Keratinocyte (primary cell): ENCODE data around the gene TRIM8. TPM values are rescaled to one million over a fixed set of nuclear protein-coding genes. Genes with fewer than 3 reads are reported as not detected.

Source experiments
- DNase-seq: peaks from one replicate; pipeline ENCODE4 v3.0.0-alpha.2; 2011; ENCODE audit warnings: low read depth, missing footprints, low spot score
- FAIRE-seq: peaks from 2 replicates; lab custom pipeline; 2011; peaks lifted over from hg19 to GRCh38; lab: Jason Lieb, UNC
- H2AFZ ChIP-seq: 2 replicates; pipeline ENCODE4 v1.6.0; 2012; ENCODE audit warnings: low read length, control low read depth, inconsistent platforms; ENCODE audit not compliant: control insufficient read depth
- H3K27ac ChIP-seq: 2 replicates; pipeline ENCODE4 v1.5.1; 2011; ENCODE audit warnings: low read length; ENCODE audit not compliant: control insufficient read depth, insufficient read depth
- H3K27me3 ChIP-seq: 3 replicates; pipeline ENCODE4 v1.6.0; 2011; ENCODE audit warnings: low read length; ENCODE audit not compliant: control insufficient read depth, insufficient read depth; ENCODE audit errors: extremely low read depth
- H3K36me3 ChIP-seq, 2 experiments: 2 replicates in 1 of 2; 3 replicates in 1 of 2; pipeline ENCODE4 v1.5.1; 2011; ENCODE audit warnings: low read length in 2 of 2, mild to moderate bottlenecking in 1 of 2; ENCODE audit not compliant: control insufficient read depth in 2 of 2, insufficient read depth in 2 of 2; ENCODE audit errors: extremely low read depth in 1 of 2
- H3K4me1 ChIP-seq: 3 replicates; pipeline ENCODE4 v1.5.1; 2011; ENCODE audit warnings: low read length; ENCODE audit not compliant: control insufficient read depth, insufficient read depth; ENCODE audit errors: extremely low read depth
- H3K4me2 ChIP-seq: 3 replicates; pipeline ENCODE4 v1.6.0; 2011; ENCODE audit warnings: low read depth, low read length; ENCODE audit not compliant: control insufficient read depth, insufficient read depth; ENCODE audit errors: extremely low read depth
- H3K4me3 ChIP-seq, 3 experiments: fragments of 200-600 bp in 1 of 3; sonication (generic) in 1 of 3; 2 replicates in 2 of 3; 3 replicates in 1 of 3; pipeline ENCODE4 v1.5.1; 2011 to 2016; ENCODE audit warnings: low read length in 3 of 3, mild to moderate bottlenecking in 3 of 3, control low read depth in 2 of 3, inconsistent platforms in 1 of 3, low read depth in 1 of 3, mixed read lengths in 1 of 3, mixed run types in 1 of 3, moderate library complexity in 1 of 3; ENCODE audit not compliant: control insufficient read depth in 2 of 3, insufficient read depth in 2 of 3; ENCODE audit errors: extremely low read depth in 1 of 3
- H3K79me2 ChIP-seq: 2 replicates; pipeline ENCODE4 v1.6.0; 2012; ENCODE audit warnings: low read length; ENCODE audit not compliant: control insufficient read depth, insufficient read depth
- H3K9ac ChIP-seq: 3 replicates; pipeline ENCODE4 v1.6.0; 2011; ENCODE audit warnings: low read length; ENCODE audit not compliant: control insufficient read depth, insufficient read depth; ENCODE audit errors: extremely low read depth
- H3K9me1 ChIP-seq: 3 replicates; pipeline ENCODE4 v1.6.0; 2011; ENCODE audit warnings: low read length; ENCODE audit not compliant: control insufficient read depth, insufficient read depth; ENCODE audit errors: extremely low read depth
- H3K9me3 ChIP-seq: 2 replicates; pipeline ENCODE4 v1.5.1; 2012; ENCODE audit warnings: low read depth, low read length; ENCODE audit not compliant: control insufficient read depth
- H4K20me1 ChIP-seq: 3 replicates; pipeline ENCODE4 v1.6.0; 2011; ENCODE audit warnings: low read length; ENCODE audit not compliant: control insufficient read depth, insufficient read depth; ENCODE audit errors: extremely low read depth
- EZH2 ChIP-seq: IDR thresholded peaks from one replicate; pipeline ENCODE4 v1.6.1; 2012; ENCODE audit warnings: inconsistent platforms, mild to moderate bottlenecking, low read length, moderate library complexity
- dilution Hi-C: fragments of 300-500 bp; cut with MboI; formaldehyde crosslinking; loops from one replicate; pipeline ENCODE4 v1.7.0; 2020; ENCODE audit warnings: low sequenced_read_pairs; ENCODE audit not compliant: extremely low pct_ligation_motif_present
- polyA plus RNA-seq, 5 experiments: library from polyadenylated mRNA; depleted of rRNA in 3 of 5; stranded (reverse) in 3 of 5; stranded (forward) in 1 of 5; unstranded in 1 of 5; fragments of >200 nt; gene quantifications; 1 replicate in 1 of 5; 2 replicates in 3 of 5; 3 replicates in 1 of 5; pipeline versions ENCODE4 v1.2.1 to v1.2.3, GENCODE V29; 2011 to 2012; ENCODE audit warnings: missing spikeins in 2 of 5, low read depth in 1 of 5, low replicate concordance in 1 of 5
- TF ChIP-seq, protein P1 (sequence below), 3 experiments: IDR thresholded peaks in 1 of 3; conservative IDR thresholded peaks in 1 of 3; optimal IDR thresholded peaks in 1 of 3; 2 replicates in 2 of 3; 3 replicates in 1 of 3; pipeline versions ENCODE3 to v1.5.1; 2011; ENCODE audit warnings: low read length in 3 of 3, mild to moderate bottlenecking in 3 of 3, moderate library complexity in 2 of 3, control low read depth in 1 of 3, inconsistent platforms in 1 of 3; ENCODE audit not compliant: insufficient read depth in 2 of 3; ENCODE audit errors: extremely low read depth in 1 of 3

TRIM8 gene
- polyA plus RNA-seq, 1 donor (not counting 4 experiments of a cell fraction or from before 2014, with no cell fraction given): 24.8 TPM

DNA sequence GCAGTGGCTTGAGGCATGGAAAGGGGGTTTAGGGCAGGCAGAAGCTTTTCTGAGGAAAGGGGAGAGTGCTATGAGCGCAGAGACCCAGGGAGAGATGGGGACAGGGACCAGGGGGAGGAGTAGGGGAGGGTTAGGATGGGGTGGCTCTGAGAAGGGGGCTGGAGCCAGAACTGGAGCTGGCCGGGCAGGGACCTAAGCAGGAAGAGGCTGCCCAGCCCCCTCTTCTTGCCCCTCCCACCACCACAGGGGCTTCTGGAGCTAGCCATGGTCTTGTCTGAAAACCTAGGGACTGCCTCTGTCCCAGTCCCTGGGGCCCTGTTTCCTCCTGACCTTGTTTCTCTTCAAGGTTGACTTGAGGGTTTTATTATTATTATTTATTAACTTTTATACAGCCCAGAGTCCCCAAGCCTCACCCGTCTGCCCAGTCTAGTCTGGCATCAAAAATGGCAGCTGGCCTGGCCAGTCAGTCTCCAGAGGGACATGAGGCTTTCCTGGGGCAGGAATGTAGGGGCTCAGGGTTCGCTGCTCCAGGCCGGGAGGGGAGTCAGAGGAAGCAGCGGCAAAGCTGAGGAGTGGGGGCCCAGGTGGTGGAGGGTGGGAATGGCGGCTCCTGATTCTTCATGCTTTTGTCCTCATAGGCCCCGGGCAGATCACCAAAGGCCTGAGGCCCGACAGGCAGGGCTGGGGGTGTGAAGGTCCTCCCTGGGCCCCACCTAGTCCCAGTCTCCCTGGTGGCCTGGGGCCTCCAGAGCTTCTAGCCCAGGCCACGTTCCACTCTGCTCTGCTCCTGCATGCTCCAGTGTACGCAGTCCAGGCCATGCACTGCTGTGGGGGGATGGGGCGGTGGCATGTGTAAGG lies 5.7 kb downstream of the TRIM8 start:
- Histone ChIP-seq H3K4me3 (no peak overlapping the region), H3K36me3 (peaks cover 17 to 24% of the 10 kb centered on the region in 2 experiments), H2AFZ (no peak overlapping the region), H3K9me1 (peaks cover 2% of the 10 kb centered on the region), H3K27me3 (no peaks in the 10 kb centered on the region), H3K27ac (no peak overlapping the region), H3K4me1 (peaks cover 39% of the 10 kb centered on the region), H3K9ac (no peak overlapping the region), H4K20me1 (peaks cover 19% of the 10 kb centered on the region), H3K79me2 (peaks cover 77% of the 10 kb centered on the region), H3K9me3 (no peaks in the 10 kb centered on the region), H3K4me2 (no peak overlapping the region)
- FAIRE-seq: no peak
- dilution Hi-C loops: no loop called here
- no peak for TF ChIP-seq EZH2
- TF ChIP-seq, protein P1, sequence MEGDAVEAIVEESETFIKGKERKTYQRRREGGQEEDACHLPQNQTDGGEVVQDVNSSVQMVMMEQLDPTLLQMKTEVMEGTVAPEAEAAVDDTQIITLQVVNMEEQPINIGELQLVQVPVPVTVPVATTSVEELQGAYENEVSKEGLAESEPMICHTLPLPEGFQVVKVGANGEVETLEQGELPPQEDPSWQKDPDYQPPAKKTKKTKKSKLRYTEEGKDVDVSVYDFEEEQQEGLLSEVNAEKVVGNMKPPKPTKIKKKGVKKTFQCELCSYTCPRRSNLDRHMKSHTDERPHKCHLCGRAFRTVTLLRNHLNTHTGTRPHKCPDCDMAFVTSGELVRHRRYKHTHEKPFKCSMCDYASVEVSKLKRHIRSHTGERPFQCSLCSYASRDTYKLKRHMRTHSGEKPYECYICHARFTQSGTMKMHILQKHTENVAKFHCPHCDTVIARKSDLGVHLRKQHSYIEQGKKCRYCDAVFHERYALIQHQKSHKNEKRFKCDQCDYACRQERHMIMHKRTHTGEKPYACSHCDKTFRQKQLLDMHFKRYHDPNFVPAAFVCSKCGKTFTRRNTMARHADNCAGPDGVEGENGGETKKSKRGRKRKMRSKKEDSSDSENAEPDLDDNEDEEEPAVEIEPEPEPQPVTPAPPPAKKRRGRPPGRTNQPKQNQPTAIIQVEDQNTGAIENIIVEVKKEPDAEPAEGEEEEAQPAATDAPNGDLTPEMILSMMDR (optimal IDR thresholded peaks at IDR 0.05 in 1 of 3, IDR thresholded peaks at IDR 0.05 in 1 of 3, conservative IDR thresholded peaks at IDR 0.05 in 1 of 3; ENCODE audit: extremely low read depth in 1 of 3, insufficient read depth in 2 of 3, low read length in 3 of 3): no peak
- DNase-seq: no peak

DNA sequence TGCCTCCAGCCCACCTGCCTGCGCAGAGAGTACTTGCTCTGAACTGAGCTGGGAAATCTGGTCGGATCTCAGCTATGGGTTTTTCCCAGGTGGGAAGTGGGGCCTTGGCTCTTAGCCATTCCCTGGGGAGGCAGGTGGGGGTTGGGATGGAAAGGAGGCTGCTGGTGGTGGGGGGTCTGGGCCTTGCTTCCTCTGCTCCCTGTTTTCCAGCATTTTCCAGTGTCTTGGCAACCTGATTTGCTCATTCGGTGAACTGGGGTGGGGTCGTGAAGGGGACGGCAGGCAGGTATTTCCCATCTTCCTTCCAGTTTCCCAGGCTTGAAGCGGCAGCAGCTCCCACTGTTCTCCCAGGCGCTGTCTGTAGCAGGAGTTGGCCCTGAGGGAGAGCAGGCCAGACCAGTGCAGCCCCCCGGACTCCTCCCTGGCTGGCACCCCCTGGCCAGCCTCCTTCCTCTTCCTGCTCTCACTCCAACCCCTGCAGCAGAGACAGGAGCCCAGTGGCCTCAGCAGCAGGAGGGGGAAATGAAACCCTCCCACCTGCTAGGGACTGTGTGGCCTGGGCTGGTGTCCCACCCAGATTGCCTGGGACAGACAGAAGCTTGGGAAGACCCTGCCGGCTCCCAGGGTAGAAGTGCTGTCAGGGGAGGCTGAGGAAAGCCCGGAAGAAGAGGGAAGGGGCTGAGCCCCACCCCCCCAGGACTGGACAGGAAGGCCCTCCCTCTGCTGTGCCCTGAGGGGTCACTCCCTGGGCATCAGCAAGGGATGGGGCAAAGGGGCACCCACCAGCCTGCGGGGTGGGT lies 6.6 kb downstream of the TRIM8 start:
- H3K79me2 ChIP-seq: peaks cover 73% of the 10 kb centered on the region
- H3K27me3 ChIP-seq: no peaks in the 10 kb centered on the region
- no peak overlapping the region for H3K27ac ChIP-seq
- peaks cover 24 to 27% of the 10 kb centered on the region in 2 experiments for H3K36me3 ChIP-seq
- H3K4me2 ChIP-seq: no peak overlapping the region
- peaks cover 2% of the 10 kb centered on the region for H3K9me1 ChIP-seq
- DNase-seq (no peak), FAIRE-seq (no peak)
- H3K9me3 ChIP-seq: no peaks in the 10 kb centered on the region
- no peak overlapping the region for H2AFZ ChIP-seq
- H3K4me3 ChIP-seq: no peak overlapping the region
- dilution Hi-C loops: no loop called here
- H3K4me1 ChIP-seq: peaks cover 37% of the 10 kb centered on the region
- no peak overlapping the region for H3K9ac ChIP-seq
- TF ChIP-seq, protein P1 (optimal IDR thresholded peaks at IDR 0.05 in 1 of 3, IDR thresholded peaks at IDR 0.05 in 1 of 3, conservative IDR thresholded peaks at IDR 0.05 in 1 of 3; ENCODE audit: extremely low read depth in 1 of 3, insufficient read depth in 2 of 3, low read length in 3 of 3): no peak
- TF ChIP-seq EZH2: no peak
- H4K20me1 ChIP-seq: peaks cover 19% of the 10 kb centered on the region
